SK-N-MC (cell line): ENCODE data around the gene NTNG1.

Experiments
- EZH2 ChIP-seq: fragments of 200-600 bp; sonication (generic); IDR thresholded peaks from one replicate; pipeline ENCODE4 v1.6.1; 2017; ENCODE audit warnings: antibody characterized with exemption
- FOXP2 ChIP-seq: optimal IDR thresholded peaks from 2 replicates; pipeline ENCODE3; 2011; ENCODE audit warnings: mild to moderate bottlenecking, moderate library complexity; ENCODE audit not compliant: insufficient read depth; ENCODE audit errors: extremely low read length, control extremely low read depth
- POLR2AphosphoS5 ChIP-seq: IDR thresholded peaks from 2 replicates; pipeline ENCODE4 v1.6.1; 2012; ENCODE audit warnings: mild to moderate bottlenecking, low read depth, low read length, borderline replicate concordance

- TF ChIP-seq POLR2AphosphoS5: no peak
- TF ChIP-seq EZH2: no peak
- no peak for TF ChIP-seq FOXP2
Measured at GRCh38 chr1:107251083-107251482, 110.2 kb downstream of the NTNG1 start.
